H1 (cell line): Measurements from ENCODE around the gene EIF4E1B. TPM values are rescaled to one million over a fixed set of nuclear protein-coding genes. Genes with fewer than 3 reads are reported as not detected.

Experiments used
- BCL11A ChIP-seq, 2 experiments: IDR thresholded peaks; one replicate each; pipeline ENCODE4 v1.6.1; 2011; ENCODE audit warnings: low read depth in 2 of 2, low read length in 2 of 2, mild to moderate bottlenecking in 2 of 2
- BRCA1 ChIP-seq: IDR thresholded peaks from 2 replicates; pipeline ENCODE4 v1.6.1; 2012; ENCODE audit warnings: low read depth, low read length, improper control_type of control experiment
- GABPA ChIP-seq: IDR thresholded peaks from 2 replicates; pipeline ENCODE4 v1.6.1; 2011; ENCODE audit warnings: mild to moderate bottlenecking, low read length, moderate library complexity, borderline replicate concordance; ENCODE audit not compliant: insufficient read depth
- JUN ChIP-seq: IDR thresholded peaks from 2 replicates; pipeline ENCODE4 v1.6.1; 2011; ENCODE audit warnings: low read depth, mild to moderate bottlenecking, improper control_type of control experiment, low read length
- KDM5A ChIP-seq: fragments of 200-600 bp; IDR thresholded peaks from 2 replicates; pipeline ENCODE4 v1.7.1; 2012; ENCODE audit warnings: mild to moderate bottlenecking, low read length, inconsistent platforms, mixed read lengths
- POLR2A ChIP-seq, 2 experiments: IDR thresholded peaks; 1 replicate in 1 of 2; 2 replicates in 1 of 2; pipeline ENCODE4 v1.6.1; 2011; ENCODE audit warnings: low read depth in 2 of 2, low read length in 2 of 2, mild to moderate bottlenecking in 2 of 2; ENCODE audit errors: control extremely low read depth in 1 of 2
- POU5F1 ChIP-seq: IDR thresholded peaks from 2 replicates; pipeline ENCODE4 v1.6.1; 2011; ENCODE audit warnings: low read depth, mild to moderate bottlenecking, low read length, moderate library complexity
- SUZ12 ChIP-seq: fragments of 200-600 bp; sonication (generic); IDR thresholded peaks from 2 replicates; pipeline ENCODE4 v1.6.1; 2012; ENCODE audit warnings: mild to moderate bottlenecking, inconsistent platforms, low read length, moderate library complexity, mixed read lengths
- TEAD4 ChIP-seq: IDR thresholded peaks from 2 replicates; pipeline ENCODE4 v1.6.1; 2012; ENCODE audit warnings: low read depth, low read length, inconsistent platforms, mixed read lengths
- ZNF274 ChIP-seq: IDR thresholded peaks from 2 replicates; pipeline ENCODE4 v1.7.0; 2012; ENCODE audit warnings: low read length, borderline replicate concordance; ENCODE audit errors: extremely low read depth
- polyA plus RNA-seq, 7 experiments: library from polyadenylated mRNA; depleted of rRNA in 3 of 7; stranded (reverse) in 5 of 7; unstranded in 2 of 7; fragments of >200 nt in 5 of 7; fragments of 200-250 nt in 2 of 7; gene quantifications; 1 replicate in 5 of 7; 2 replicates in 1 of 7; 4 replicates in 1 of 7; pipeline versions ENCODE4 v1.2.1 to v1.2.3, GENCODE V29; 2011 to 2013; ENCODE audit warnings: missing spikeins in 2 of 7, mixed read lengths in 2 of 7
- total RNA-seq: library from RNA; stranded (reverse); fragmentation: NEBNext Ultra II Directional; extraction: Animal tissue kit (Norgen Biotek cat#: 25700); gene quantifications from 2 replicates; pipeline ENCODE4 v1.2.1, GENCODE V29; 2021

The EIF4E1B gene
- total and polyA plus RNA-seq, 2 of the 8 experiments (the other 6 are each of a cell fraction or from before 2014, with no cell fraction given) = 0.97 to 1.3 TPM

GRCh38 chr5:176629317-176629852 is 1.1 kb upstream of the EIF4E1B start (continued):
- TF ChIP-seq ZNF274 = no peak
- TF ChIP-seq KDM5A = no peak
- no peak for TF ChIP-seq POLR2A (IDR thresholded peaks at IDR 0.05; ENCODE audit: control extremely low read depth in 1 of 2, low read depth in 2 of 2, low read length in 2 of 2)
- no peak for TF ChIP-seq JUN
- TF ChIP-seq SUZ12 = no peak
- no peak for TF ChIP-seq POU5F1
- no peak for TF ChIP-seq GABPA
- no peak for TF ChIP-seq TEAD4
- TF ChIP-seq BRCA1 = no peak
- TF ChIP-seq BCL11A (IDR thresholded peaks at IDR 0.05; ENCODE audit: low read depth in 2 of 2, low read length in 2 of 2) = no peak
- TF ChIP-seq, all 59 proteins: peak for 0
